HepG2 (cell line): ENCODE measurements around the gene ADGRG4. TPM values are rescaled to one million over a fixed set of nuclear protein-coding genes. Genes with fewer than 3 reads are reported as not detected.

ENCODE experiments used
- CBX1 ChIP-seq: IDR thresholded peaks from one replicate; pipeline ENCODE4 v1.6.1; 2016; ENCODE audit warnings: antibody characterized with exemption, low read depth
- DPF2 ChIP-seq: sonication (generic); formaldehyde crosslinking; IDR thresholded peaks from 2 replicates; pipeline ENCODE4 v1.4.0; 2020; ENCODE audit warnings: mild to moderate bottlenecking, low read depth, missing genetic modification reagents, borderline replicate concordance
- GFI1 ChIP-seq: sonication (generic); formaldehyde crosslinking; IDR thresholded peaks from 2 replicates; pipeline ENCODE4 v1.5.0; 2020; ENCODE audit warnings: missing genetic modification reagents, mild to moderate bottlenecking, borderline replicate concordance
- HHEX ChIP-seq: IDR thresholded peaks from 2 replicates; pipeline ENCODE4 v1.6.1; 2016; ENCODE audit warnings: control low read depth
- PLRG1 ChIP-seq: fragments of 450-650 bp; conservative IDR thresholded peaks from 2 replicates; pipeline ENCODE4 v1.6.1; 2016
- SRSF4 ChIP-seq: fragments of 200-400 bp; formaldehyde crosslinking; IDR thresholded peaks from one replicate; pipeline ENCODE4 v1.6.1; 2018; ENCODE audit warnings: mild to moderate bottlenecking, low read depth, low read length, moderate library complexity; ENCODE audit not compliant: poor library complexity, severe bottlenecking
- ZBTB3 ChIP-seq: sonication (generic); formaldehyde crosslinking; IDR thresholded peaks from 2 replicates; pipeline ENCODE4 v1.4.0; 2020; ENCODE audit warnings: low read depth, mild to moderate bottlenecking, moderate library complexity, missing genetic modification reagents, borderline replicate concordance
- ZNF207 ChIP-seq: fragments of 450-650 bp; IDR thresholded peaks from 2 replicates; pipeline ENCODE4 v1.6.1; 2016; ENCODE audit warnings: antibody characterized with exemption, borderline replicate concordance
- ZNF770 ChIP-seq: sonication (generic); formaldehyde crosslinking; IDR thresholded peaks from 2 replicates; pipeline ENCODE4 v1.5.0; 2020; ENCODE audit warnings: mild to moderate bottlenecking, missing genetic modification reagents
- polyA plus RNA-seq, 8 experiments: library from polyadenylated mRNA; depleted of rRNA in 3 of 8; stranded (reverse) in 7 of 8; unstranded in 1 of 8; fragments of >200 nt; fragmentation: Illumina TruSeq in 4 of 8; extraction: Trizol in 4 of 8; gene quantifications; 2 replicates each; pipeline versions ENCODE4 v1.2.1 to v1.2.3, GENCODE V29; 2011 to 2016; ENCODE audit warnings: low read depth in 4 of 8, missing spikeins in 1 of 8, mixed read lengths in 1 of 8; ENCODE audit not compliant: insufficient read depth in 1 of 8
- total RNA-seq, 5 experiments: library from RNA; depleted of rRNA; stranded (reverse); fragments of >200 nt; fragmentation: Illumina TruSeq; extraction: Trizol; gene quantifications; 2 replicates each; pipeline ENCODE4 v1.2.3, GENCODE V29; 2016; ENCODE audit warnings: low read depth in 1 of 5
- TF ChIP-seq, protein P1 (sequence below): sonication (generic); formaldehyde crosslinking; IDR thresholded peaks from 2 replicates; pipeline ENCODE4 v1.5.0; 2020; ENCODE audit warnings: missing genetic modification reagents
- TF ChIP-seq, protein P2 (sequence below): sonication (generic); formaldehyde crosslinking; IDR thresholded peaks from 2 replicates; pipeline ENCODE4 v1.4.0; 2020; ENCODE audit warnings: mild to moderate bottlenecking, missing genetic modification reagents, borderline replicate concordance

The ADGRG4 gene
- total and polyA plus RNA-seq, 2 of the 13 experiments (the other 11 are each of a cell fraction or from before 2014, with no cell fraction given): not detected

DNA sequence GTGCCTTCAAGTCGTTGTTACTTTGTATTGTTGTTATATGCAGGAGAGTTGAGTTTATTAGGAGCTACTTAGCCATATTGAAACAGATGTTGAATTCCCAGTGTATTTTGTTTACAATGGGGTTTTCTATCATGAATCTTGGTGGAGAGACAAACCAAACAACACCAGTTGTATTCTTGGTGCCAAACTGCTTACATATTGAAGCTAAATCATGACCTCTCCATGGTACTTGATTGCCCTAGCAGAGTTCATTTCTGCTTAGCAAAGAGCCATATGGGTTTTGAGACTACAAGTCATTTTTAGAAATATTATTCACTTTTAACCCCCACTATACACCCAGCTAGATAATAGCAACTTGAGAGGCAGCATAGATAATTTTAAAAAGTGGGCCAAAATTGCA lies 85.4 kb downstream of the ADGRG4 start (continued):
- TF ChIP-seq, protein P1, sequence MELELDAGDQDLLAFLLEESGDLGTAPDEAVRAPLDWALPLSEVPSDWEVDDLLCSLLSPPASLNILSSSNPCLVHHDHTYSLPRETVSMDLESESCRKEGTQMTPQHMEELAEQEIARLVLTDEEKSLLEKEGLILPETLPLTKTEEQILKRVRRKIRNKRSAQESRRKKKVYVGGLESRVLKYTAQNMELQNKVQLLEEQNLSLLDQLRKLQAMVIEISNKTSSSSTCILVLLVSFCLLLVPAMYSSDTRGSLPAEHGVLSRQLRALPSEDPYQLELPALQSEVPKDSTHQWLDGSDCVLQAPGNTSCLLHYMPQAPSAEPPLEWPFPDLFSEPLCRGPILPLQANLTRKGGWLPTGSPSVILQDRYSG (CRISPR knock-in tag): no peak
- no peak for TF ChIP-seq ZNF770 (CRISPR knock-in tag)
- no peak for TF ChIP-seq CBX1
- TF ChIP-seq ZNF207: no peak
- TF ChIP-seq DPF2: no peak
- no peak for TF ChIP-seq PLRG1
- no peak for TF ChIP-seq ZBTB3 (CRISPR knock-in tag)
- no peak for TF ChIP-seq HHEX
- TF ChIP-seq, protein P2, sequence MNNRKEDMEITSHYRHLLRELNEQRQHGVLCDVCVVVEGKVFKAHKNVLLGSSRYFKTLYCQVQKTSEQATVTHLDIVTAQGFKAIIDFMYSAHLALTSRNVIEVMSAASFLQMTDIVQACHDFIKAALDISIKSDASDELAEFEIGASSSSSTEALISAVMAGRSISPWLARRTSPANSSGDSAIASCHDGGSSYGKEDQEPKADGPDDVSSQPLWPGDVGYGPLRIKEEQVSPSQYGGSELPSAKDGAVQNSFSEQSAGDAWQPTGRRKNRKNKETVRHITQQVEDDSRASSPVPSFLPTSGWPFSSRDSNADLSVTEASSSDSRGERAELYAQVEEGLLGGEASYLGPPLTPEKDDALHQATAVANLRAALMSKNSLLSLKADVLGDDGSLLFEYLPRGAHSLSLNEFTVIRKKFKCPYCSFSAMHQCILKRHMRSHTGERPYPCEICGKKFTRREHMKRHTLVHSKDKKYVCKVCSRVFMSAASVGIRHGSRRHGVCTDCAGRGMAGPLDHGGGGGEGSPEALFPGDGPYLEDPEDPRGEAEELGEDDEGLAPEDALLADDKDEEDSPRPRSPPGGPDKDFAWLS (CRISPR knock-in tag): no peak
- no peak for TF ChIP-seq SRSF4
- TF ChIP-seq GFI1 (CRISPR knock-in tag): no peak
